Measurements from ENCODE around the gene SLC25A21.
"Not testable (repeated sequence)": the region's sequence is repeated elsewhere in the genome, so short reads cannot be mapped to it uniquely, and the experiment has no call there.

SLC25A21 gene

DNA sequence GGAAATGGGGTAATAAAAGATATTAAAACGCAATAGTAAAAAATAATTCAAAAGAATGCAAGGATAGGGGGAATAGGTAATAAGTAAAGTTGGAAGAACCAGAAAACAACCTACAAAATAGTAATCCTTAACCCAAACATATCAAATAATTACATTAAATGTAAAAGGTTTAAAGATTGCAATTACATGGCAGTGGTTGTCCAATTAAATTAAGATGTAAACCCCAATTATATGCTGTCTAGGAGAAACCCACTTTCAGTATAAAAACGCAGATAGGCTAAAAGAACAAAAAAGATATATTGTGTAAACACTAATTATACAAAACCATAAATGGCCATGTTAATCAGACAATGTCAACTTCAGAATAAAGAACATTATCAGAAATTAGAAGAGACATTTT is 247.3 kb downstream of the SLC25A21 start:
- H3K4me3 ChIP-seq, result no peak overlapping the region
- H3K27ac ChIP-seq, result no peak overlapping the region

DNA sequence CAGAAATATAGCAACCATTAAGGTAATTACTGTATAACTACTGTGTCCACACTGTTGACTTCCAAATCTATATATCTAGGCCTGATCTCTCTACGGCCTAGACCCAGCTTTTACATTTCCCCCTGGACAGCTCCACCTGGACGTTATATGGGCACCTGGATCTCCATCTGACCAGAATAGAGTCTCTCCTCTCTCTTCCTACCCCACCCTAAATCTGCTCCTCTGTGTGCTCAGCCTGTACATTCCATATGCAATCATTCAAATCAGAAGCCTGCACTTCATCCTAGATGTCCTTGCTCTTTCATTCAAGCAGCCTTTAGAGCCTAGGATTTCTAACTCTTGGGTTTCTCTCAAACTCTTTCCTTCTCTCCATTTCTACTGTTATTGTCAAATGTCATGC is 255.7 kb downstream of the SLC25A21 start:
- H3K27ac ChIP-seq, result no peak overlapping the region
- H3K4me3 ChIP-seq, result no peak overlapping the region

DNA sequence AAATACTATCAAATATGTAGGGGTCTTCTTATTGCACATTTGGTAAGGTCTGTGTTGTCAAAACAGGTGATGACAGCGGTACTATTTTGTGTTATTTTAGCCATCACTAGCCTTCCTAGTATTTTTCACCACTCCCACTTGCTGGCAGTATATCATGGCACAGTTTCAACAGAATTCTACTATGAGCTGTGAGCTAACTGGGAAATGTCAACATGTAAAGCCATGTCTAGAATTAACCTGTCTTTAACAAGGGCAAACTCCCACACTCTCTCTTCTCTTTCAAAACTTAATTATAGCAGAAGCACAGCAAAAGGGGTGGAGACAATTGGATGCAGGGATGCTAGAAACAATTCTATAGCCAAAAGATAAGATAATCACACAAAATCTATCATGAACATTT is 257.3 kb downstream of the SLC25A21 start:
- no peak overlapping the region for H3K4me3 ChIP-seq
- no peak overlapping the region for H3K27ac ChIP-seq

GRCh38 chr14:36910578-36910977 is 261.8 kb downstream of the SLC25A21 start:
- Histone ChIP-seq H3K27ac (no peak overlapping the region), H3K4me3 (no peak overlapping the region)

GRCh38 chr14:36905272-36905888 is 267.0 kb downstream of the SLC25A21 start:
- Histone ChIP-seq H3K4me3 (no peak overlapping the region), H3K27ac (no peak overlapping the region)

GRCh38 chr14:36901861-36902260 is 270.5 kb downstream of the SLC25A21 start:
- H3K27ac ChIP-seq, result no peak overlapping the region

DNA sequence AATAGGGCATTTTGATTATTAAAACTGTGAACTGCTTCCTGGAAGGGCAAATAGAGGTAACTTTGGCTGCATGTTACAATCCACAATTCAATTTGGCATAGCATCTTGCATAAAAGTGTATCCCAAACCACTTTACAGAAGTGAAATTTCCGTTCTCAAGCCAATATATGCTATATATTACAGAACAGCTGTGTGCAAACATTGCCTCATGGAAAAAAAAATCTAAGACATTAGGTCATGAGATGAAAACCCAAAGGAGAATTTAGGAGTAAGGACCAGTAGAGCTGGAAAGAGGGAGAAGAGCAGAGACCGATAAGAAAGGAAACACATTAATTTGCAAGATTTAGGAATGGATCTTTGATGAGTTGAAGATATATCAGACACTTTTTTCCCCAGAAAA is 271.6 kb downstream of the SLC25A21 start:
- H3K4me3 ChIP-seq, result no peak overlapping the region
- no peak overlapping the region for H3K27ac ChIP-seq

More at GRCh38 chr14:36901861-36902260, 270.5 kb downstream of the SLC25A21 start:
- no peak overlapping the region for H3K4me3 ChIP-seq

DNA sequence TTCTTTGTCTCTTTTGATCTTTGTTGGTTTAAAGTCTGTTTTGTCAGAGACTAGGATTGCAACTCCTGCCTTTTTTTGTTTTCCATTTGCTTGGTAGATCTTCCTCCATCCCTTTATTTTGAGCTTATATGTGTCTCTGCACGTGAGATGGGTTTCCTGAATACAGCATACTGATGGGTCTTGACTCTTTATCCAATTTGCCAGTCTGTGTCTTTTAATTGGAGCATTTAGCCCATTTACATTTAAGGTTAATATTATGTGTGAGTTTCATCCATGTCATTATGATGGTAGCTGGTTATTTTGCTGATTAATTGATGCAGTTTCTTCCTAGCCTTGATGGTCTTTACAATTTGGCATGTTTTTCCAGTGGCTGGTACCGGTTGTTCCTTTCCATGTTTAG is 276.1 kb downstream of the SLC25A21 start:
- not testable (repeated sequence) for H3K27ac ChIP-seq, H3K4me3 ChIP-seq

GRCh38 chr14:36884049-36884448 is 288.4 kb downstream of the SLC25A21 start:
- Histone ChIP-seq H3K27ac (no peak overlapping the region), H3K4me3 (no peak overlapping the region)

DNA sequence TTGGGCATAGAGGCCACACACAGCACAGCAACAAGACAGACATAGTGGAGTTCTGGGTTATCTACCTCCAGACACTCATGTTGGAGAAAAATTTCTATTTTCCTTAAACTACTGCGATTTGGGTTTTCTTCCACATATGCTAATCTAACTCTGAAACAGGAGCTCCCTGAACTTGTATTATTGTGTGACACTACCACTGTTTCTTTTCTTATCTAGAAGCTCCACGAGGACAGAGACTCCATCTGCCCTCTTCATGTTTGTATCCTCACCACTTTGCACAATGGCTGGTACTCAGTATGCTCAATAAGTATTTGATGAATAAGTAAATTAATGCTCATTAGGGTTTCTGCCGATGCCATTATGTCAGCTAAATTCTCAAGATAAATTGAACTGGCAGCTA is 292.1 kb downstream of the SLC25A21 start:
- H3K27ac ChIP-seq, result no peak overlapping the region
- no peak overlapping the region for H3K4me3 ChIP-seq

- H3K4me3 ChIP-seq, result no peak overlapping the region
Measured at GRCh38 chr14:36879558-36879957, 292.8 kb downstream of the SLC25A21 start.

GRCh38 chr14:36874396-36875138 is 297.8 kb downstream of the SLC25A21 start:
- Histone ChIP-seq H3K27ac (no peak overlapping the region), H3K4me3 (no peak overlapping the region)

More at GRCh38 chr14:36879558-36879957, 292.8 kb downstream of the SLC25A21 start:
- H3K27ac ChIP-seq, result no peak overlapping the region

- Histone ChIP-seq H3K27ac (no peak overlapping the region), H3K4me3 (no peak overlapping the region)
Measured at GRCh38 chr14:36870776-36871175, 301.6 kb downstream of the SLC25A21 start.

- no peak overlapping the region for H3K27ac ChIP-seq
- H3K4me3 ChIP-seq, result no peak overlapping the region
Measured at GRCh38 chr14:36869125-36869524, 303.3 kb downstream of the SLC25A21 start.

- Histone ChIP-seq H3K4me3 (no peak overlapping the region), H3K27ac (no peak overlapping the region)
Measured at GRCh38 chr14:36866867-36867266, 305.5 kb downstream of the SLC25A21 start.

- Histone ChIP-seq H3K4me3 (no peak overlapping the region), H3K27ac (no peak overlapping the region)
Measured at GRCh38 chr14:36863271-36863670, 309.1 kb downstream of the SLC25A21 start.

DNA sequence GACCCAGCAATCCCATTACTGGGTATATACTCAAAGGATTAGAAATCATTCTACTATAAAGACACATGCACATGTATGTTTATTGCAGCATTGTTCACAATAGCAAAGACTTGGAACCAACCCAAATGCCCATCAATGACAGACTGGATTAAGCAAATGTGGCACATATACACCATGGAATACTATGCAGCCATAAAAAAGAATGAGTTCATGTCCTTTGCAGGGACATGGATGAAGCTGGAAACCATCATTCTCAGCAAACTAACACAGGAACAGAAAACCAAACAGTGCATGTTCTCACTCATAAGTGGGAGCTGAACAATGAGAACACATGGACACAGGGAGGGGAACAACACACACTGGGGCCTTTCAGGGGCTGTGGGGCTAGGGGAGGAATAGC is 310.2 kb downstream of the SLC25A21 start:
- H3K4me3 ChIP-seq, H3K27ac ChIP-seq: not testable (repeated sequence)

DNA sequence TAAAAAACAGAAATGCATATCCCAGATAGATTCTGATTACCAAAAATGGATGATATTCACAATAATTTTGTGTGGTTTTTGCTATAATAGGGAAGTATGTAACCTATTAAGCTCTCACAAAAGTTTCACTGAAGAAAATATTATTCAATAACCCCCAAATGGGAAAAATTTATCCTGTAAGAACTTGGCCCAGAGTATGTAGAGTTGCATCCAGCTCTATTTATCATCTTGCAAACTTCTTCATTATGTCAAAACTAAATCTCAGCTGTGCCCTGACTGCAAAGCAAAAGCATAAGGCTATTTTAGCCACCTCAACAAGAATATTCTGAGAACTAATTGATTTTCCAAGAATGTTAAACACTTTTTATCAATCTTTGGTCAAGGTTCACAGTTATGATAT is 311.6 kb downstream of the SLC25A21 start:
- no peak overlapping the region for H3K4me3 ChIP-seq
- H3K27ac ChIP-seq, result no peak overlapping the region

- Histone ChIP-seq H3K4me3 (no peak overlapping the region), H3K27ac (no peak overlapping the region)
Measured at GRCh38 chr14:36859119-36859518, 313.3 kb downstream of the SLC25A21 start.

DNA sequence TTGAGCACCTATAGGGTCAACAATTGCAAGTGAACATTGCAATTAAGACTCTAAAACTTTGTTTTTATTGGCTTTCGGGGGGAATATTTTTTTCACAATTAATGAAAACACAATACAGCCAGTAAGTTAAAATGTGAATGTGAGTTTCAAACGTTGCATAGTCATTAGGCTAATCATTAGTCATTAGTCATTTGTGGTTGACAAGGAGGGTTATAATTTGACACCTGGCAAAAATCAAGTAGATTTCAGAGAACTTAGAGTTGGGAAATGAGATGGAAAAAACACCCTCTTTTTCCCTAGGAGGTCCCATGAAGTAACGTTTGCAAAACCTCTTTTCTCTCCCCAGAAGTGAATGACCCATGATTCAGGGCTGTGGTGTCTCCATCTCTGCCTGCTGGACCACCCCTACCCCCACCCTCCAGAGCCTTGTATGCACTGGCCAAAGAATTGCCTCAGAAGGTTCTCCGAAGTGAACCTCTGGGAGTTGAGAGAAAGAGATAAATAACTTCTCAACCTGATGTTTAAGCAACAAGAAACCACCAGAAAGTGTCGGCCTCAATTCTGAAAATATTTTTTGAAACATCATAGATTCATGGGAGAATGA is 314.5 kb downstream of the SLC25A21 start:
- Histone ChIP-seq H3K4me3 (no peak overlapping the region), H3K27ac (no peak overlapping the region)

- no peak overlapping the region for H3K4me3 ChIP-seq
- H3K27ac ChIP-seq, result no peak overlapping the region
Measured at GRCh38 chr14:36857136-36857535, 315.3 kb downstream of the SLC25A21 start.

Measured in skin epidermis (tissue), 12 donors.